T-cell (primary cell): ENCODE measurements around the gene ANKH. TPM values are rescaled to one million over a fixed set of nuclear protein-coding genes. Genes with fewer than 3 reads are reported as not detected.

Source experiments
- ATAC-seq, 4 experiments: fragments of 200-7000 bp in 3 of 4; fragments of 150-1000 bp in 1 of 4; cut with Tn5 transposase; replicated peaks in 1 of 4; 1 replicate in 3 of 4; 2 replicates in 1 of 4; pipeline ENCODE4 v1.10.0; 2021; ENCODE audit warnings: moderate library complexity in 3 of 4, mild to moderate bottlenecking in 2 of 4, moderate number of reproducible peaks in 1 of 4
- CTCF ChIA-PET, 2 donors: fragments of 300-600 bp; sonication (Branson Sonifier 250); formaldehyde crosslinking; loops; one replicate each; lab custom pipeline; 2022; ENCODE audit warnings: antibody characterized with exemption in 2 of 2; lab: Charles Lee
- POLR2A ChIA-PET, 2 donors: fragments of 300-600 bp; sonication (Branson Sonifier 250); formaldehyde crosslinking; loops; one replicate each; lab custom pipeline; 2022; ENCODE audit warnings: antibody characterized with exemption in 2 of 2; lab: Charles Lee
- DNase-seq, 35 experiments: peaks; one replicate each; pipeline versions ENCODE4 v3.0.0 to v3.0.0-alpha.2; 2013 to 2023
- H3K27ac ChIP-seq: one replicate; pipeline ENCODE4 v1.5.1; 2013; ENCODE audit warnings: low read length
- H3K27me3 ChIP-seq, 2 experiments: replicated peaks in 1 of 2; 1 replicate in 1 of 2; 2 replicates in 1 of 2; pipeline versions ENCODE4 v1.6.1 to v1.7.0; 2013; ENCODE audit warnings: low read length in 1 of 2, mixed read lengths in 1 of 2; ENCODE audit not compliant: control insufficient read depth in 2 of 2, insufficient read depth in 2 of 2; ENCODE audit errors: extremely low read depth in 1 of 2
- H3K36me3 ChIP-seq, 2 donors: 1 replicate in 1 of 2; 2 replicates in 1 of 2; pipeline versions ENCODE4 v1.6.1 to v1.7.0; 2013; ENCODE audit warnings: low read length in 1 of 2; ENCODE audit not compliant: control insufficient read depth in 2 of 2, insufficient read depth in 1 of 2; ENCODE audit errors: extremely low read depth in 1 of 2
- H3K4me1 ChIP-seq, 2 experiments: 1 replicate in 1 of 2; 2 replicates in 1 of 2; pipeline versions ENCODE4 v1.6.1 to v1.7.0; 2013; ENCODE audit warnings: low read length in 2 of 2, mixed read lengths in 1 of 2; ENCODE audit not compliant: insufficient read depth in 2 of 2, control insufficient read depth in 1 of 2; ENCODE audit errors: extremely low read depth in 1 of 2
- H3K4me3 ChIP-seq, 2 donors: 1 replicate in 1 of 2; 2 replicates in 1 of 2; pipeline versions ENCODE4 v1.5.1 to v1.7.0; 2013; ENCODE audit warnings: mild to moderate bottlenecking in 2 of 2, low read length in 1 of 2, moderate library complexity in 1 of 2; ENCODE audit not compliant: control insufficient read depth in 1 of 2; ENCODE audit errors: extremely low read depth in 1 of 2
- H3K9me3 ChIP-seq: 2 replicates; pipeline ENCODE4 v1.7.0; 2013
- H3K27ac Mint-ChIP-seq, 2 donors: one replicate each; pipeline ENCODE4 v1.8.0; 2020 to 2021; ENCODE audit warnings: mild to moderate bottlenecking in 2 of 2, mixed read lengths in 2 of 2
- H3K27me3 Mint-ChIP-seq, 2 donors: one replicate each; pipeline ENCODE4 v1.8.0; 2021 to 2022; ENCODE audit warnings: mixed read lengths in 2 of 2
- H3K36me3 Mint-ChIP-seq: one replicate; pipeline ENCODE4 v1.8.0; 2021; ENCODE audit warnings: mixed read lengths
- H3K4me1 Mint-ChIP-seq, 3 donors: one replicate each; pipeline ENCODE4 v1.8.0; 2020 to 2022; ENCODE audit warnings: mixed read lengths in 3 of 3, mild to moderate bottlenecking in 1 of 3
- H3K4me3 Mint-ChIP-seq, 3 donors: one replicate each; pipeline ENCODE4 v1.8.0; 2020 to 2022; ENCODE audit warnings: mild to moderate bottlenecking in 3 of 3, mixed read lengths in 3 of 3, moderate library complexity in 3 of 3
- H3K9me3 Mint-ChIP-seq, 3 donors: one replicate each; pipeline ENCODE4 v1.8.0; 2020 to 2022; ENCODE audit warnings: mixed read lengths in 3 of 3
- WGBS: methylation state at CpG from one replicate; pipeline ENCODE4 v1.1.5; 2013; ENCODE audit warnings: missing lambda C conversion rate; ENCODE audit not compliant: insufficient coverage; 5-methylcytosine and 5-hydroxymethylcytosine counted together
- total RNA-seq, 35 experiments: library from RNA in 6 of 35; stranded (reverse) in 6 of 35; fragments of 120-200 nt in 1 of 35; gene quantifications; one replicate each; pipeline versions ENCODE4 v1.2.1 to v1.2.4 and lab custom pipeline; 2013 to 2026

Gene ANKH
- total RNA-seq, 5 donors from 2014 or later (not counting 1 experiment from before 2014, with no cell fraction given) = 98.9 to 200 (median 167) TPM

DNA sequence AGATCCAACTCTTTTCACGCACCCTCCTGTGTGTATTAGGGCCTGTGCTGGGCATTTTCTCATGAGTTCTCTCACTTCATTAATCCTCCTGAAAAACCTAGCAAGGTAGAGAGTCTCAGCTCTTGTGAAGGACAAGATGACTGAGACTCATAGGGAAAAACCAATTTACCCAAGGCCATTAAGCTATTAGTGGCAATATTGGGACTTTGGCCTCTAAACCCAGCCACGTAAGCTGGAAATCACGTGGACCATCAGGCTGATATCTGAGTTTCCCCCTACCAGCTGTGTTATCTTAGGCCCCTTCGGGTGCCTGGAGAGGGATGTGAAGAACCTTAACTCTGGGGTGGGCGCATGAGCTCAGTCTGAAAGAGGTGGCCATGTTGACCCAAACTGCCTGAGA lies 80.7 kb downstream of the ANKH start:
- Mint-ChIP-seq H3K9me3 (no peaks in the 10 kb centered on the region), H3K4me1 (peaks cover 68 to 79% (median 72%) of the 10 kb centered on the region in 3 donors), H3K4me3 (peak overlapping the region in 1 of 3 donors; percentile 30), H3K27ac (peak overlapping the region; percentile 83 to 88), H3K27me3 (no peaks in the 10 kb centered on the region), H3K36me3 (peaks cover 44% of the 10 kb centered on the region)
- 100% methylated on average over 1 of the region's 5 CpGs for WGBS
- H3K9me3 ChIP-seq = no peaks in the 10 kb centered on the region
- no peak overlapping the region for H3K4me3 ChIP-seq
- H3K4me1 ChIP-seq = peaks cover 35% of the 10 kb centered on the region in 2 experiments
- no peak for ATAC-seq
- ChIA-PET POLR2A (interaction anchor here in 1 of 2 donors (0.5 kb wide), 1 partner anchor 22 kb away, joined by 3 read pairs; no protein-coding TSS in a partner anchor), CTCF (interaction anchor here in 1 of 2 donors (1.0 kb wide), 1 partner anchor 9 kb away, joined by 3 read pairs; no protein-coding TSS in a partner anchor)
- peaks cover 2 to 3% of the 10 kb centered on the region in 2 donors for H3K36me3 ChIP-seq
- no peak overlapping the region for H3K27ac ChIP-seq
- no peaks in the 10 kb centered on the region for H3K27me3 ChIP-seq
- DNase-seq = no peak

GRCh38 chr5:14790220-14790619 lies 81.4 kb downstream of the ANKH start:
- peaks cover 46% of the 10 kb centered on the region for H3K36me3 Mint-ChIP-seq
- H3K27me3 Mint-ChIP-seq = no peaks in the 10 kb centered on the region
- Histone ChIP-seq H3K9me3 (no peaks in the 10 kb centered on the region), H3K27ac (no peak overlapping the region), H3K4me3 (no peak overlapping the region), H3K4me1 (peaks cover 34 to 35% of the 10 kb centered on the region in 2 experiments), H3K36me3 (peaks cover 2 to 3% of the 10 kb centered on the region in 2 donors), H3K27me3 (no peaks in the 10 kb centered on the region)
- WGBS = no CpG with 5 or more reads among the region's 2 CpGs
- peaks cover 66 to 75% (median 67%) of the 10 kb centered on the region in 3 donors for H3K4me1 Mint-ChIP-seq
- ChIA-PET CTCF (no interaction called here), POLR2A (no interaction called here)
- H3K9me3 Mint-ChIP-seq = no peaks in the 10 kb centered on the region
- peak overlapping the region; percentile 83 to 88 for H3K27ac Mint-ChIP-seq
- peak overlapping the region; percentile 21 to 61 (median 30) for H3K4me3 Mint-ChIP-seq
- DNase-seq (no peak), ATAC-seq (no peak)

DNA sequence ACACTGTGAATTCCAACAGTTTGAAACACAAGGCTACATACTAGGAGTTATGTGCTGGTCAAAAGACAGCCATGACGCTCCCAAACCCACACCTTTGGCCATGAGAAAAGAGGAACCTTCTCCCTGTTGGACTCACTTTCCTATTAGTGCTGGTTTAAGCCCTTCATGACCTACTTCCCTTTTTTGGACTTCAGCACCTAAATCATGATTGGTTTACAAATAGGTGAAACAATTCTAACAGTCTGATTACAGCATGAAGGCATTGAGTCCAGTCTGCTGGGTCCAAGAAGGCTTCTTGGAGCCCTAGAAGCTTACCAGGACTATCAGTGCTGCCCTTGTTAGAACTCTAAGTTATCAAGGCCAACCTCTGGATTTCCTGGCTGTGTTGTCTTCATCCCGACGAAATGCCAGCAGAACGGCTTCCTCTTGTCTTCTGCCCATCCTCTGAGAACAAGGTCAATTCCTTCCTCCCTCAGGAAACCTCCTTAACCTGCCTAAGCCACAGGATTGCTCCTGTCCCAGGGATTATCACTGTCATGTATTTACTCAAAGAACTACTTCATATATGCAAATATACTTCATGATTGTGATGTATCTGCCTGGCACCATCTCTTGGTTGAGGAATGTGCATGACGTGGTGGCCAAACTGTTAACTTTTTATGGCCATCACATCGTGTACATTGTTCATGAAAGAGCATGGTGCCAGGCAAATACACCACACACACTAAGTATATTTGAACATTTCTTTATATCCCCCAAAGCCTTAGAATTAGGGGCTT lies 83.6 kb downstream of the ANKH start:
- peaks cover 16 to 21% of the 10 kb centered on the region in 2 experiments for H3K4me1 ChIP-seq
- H3K36me3 ChIP-seq = peaks cover 0 to 2% of the 10 kb centered on the region in 2 donors
- ChIA-PET POLR2A (interaction anchor here in 1 of 2 donors (0.7 kb wide), 1 partner anchor 11 kb away, joined by 3 read pairs; no protein-coding TSS in a partner anchor), CTCF (interaction anchor here in 1 of 2 donors (0.5 kb wide), 1 partner anchor 83 kb away, joined by 3 read pairs; no protein-coding TSS in a partner anchor)
- DNase-seq (no peak), ATAC-seq (no peak)
- no peaks in the 10 kb centered on the region for H3K27me3 Mint-ChIP-seq
- H3K4me3 ChIP-seq = no peak overlapping the region
- H3K36me3 Mint-ChIP-seq = peaks cover 49% of the 10 kb centered on the region
- 95% methylated on average over 5 of the region's 6 CpGs for WGBS
- H3K9me3 ChIP-seq = no peaks in the 10 kb centered on the region
- H3K27ac ChIP-seq = no peak overlapping the region
- no peak overlapping the region for H3K4me3 Mint-ChIP-seq
- peak overlapping the region; percentile 8 to 9 for H3K27ac Mint-ChIP-seq
- H3K4me1 Mint-ChIP-seq = peaks cover 57 to 70% (median 64%) of the 10 kb centered on the region in 3 donors
- H3K27me3 ChIP-seq = no peaks in the 10 kb centered on the region
- H3K9me3 Mint-ChIP-seq = no peaks in the 10 kb centered on the region

DNA sequence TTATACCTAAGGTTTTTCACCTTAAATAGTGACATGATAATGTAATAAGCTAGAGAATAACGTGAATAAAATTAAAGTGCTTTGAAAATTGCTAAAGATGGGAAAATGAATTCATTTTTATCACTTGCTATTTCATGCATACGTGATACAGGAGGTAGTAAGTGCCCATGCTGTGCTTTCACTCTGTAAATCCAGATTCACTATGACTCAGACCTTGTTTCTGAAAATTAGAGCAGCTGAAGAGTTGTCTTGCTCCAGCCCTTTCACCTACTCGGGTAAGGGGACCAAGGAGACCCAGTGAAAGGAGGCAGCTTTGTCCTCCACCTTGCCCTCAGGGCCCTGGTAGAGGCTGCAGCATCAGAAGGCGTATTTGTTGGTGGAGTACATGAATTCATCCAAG lies 87.9 kb downstream of the ANKH start:
- Histone ChIP-seq H3K4me1 (peaks cover 0 to 4% of the 10 kb centered on the region in 2 experiments), H3K4me3 (no peak overlapping the region), H3K36me3 (peaks cover 2 to 6% of the 10 kb centered on the region in 2 donors), H3K9me3 (no peaks in the 10 kb centered on the region), H3K27ac (no peak overlapping the region), H3K27me3 (no peaks in the 10 kb centered on the region)
- no peak for ATAC-seq
- POLR2A ChIA-PET = no interaction called here
- peaks cover 50 to 65% (median 59%) of the 10 kb centered on the region in 3 donors for H3K4me1 Mint-ChIP-seq
- H3K36me3 Mint-ChIP-seq = peaks cover 56% of the 10 kb centered on the region
- H3K4me3 Mint-ChIP-seq = no peak overlapping the region
- no peaks in the 10 kb centered on the region for H3K27me3 Mint-ChIP-seq
- CTCF ChIA-PET = interaction anchor here in 1 of 2 donors (0.7 kb wide), 1 partner anchor 1788 kb away, joined by 3 read pairs; no protein-coding TSS in a partner anchor
- WGBS = 60% methylated on average over 1 of the region's 4 CpGs
- H3K9me3 Mint-ChIP-seq = no peaks in the 10 kb centered on the region
- no peak overlapping the region for H3K27ac Mint-ChIP-seq
- no peak for DNase-seq

DNA sequence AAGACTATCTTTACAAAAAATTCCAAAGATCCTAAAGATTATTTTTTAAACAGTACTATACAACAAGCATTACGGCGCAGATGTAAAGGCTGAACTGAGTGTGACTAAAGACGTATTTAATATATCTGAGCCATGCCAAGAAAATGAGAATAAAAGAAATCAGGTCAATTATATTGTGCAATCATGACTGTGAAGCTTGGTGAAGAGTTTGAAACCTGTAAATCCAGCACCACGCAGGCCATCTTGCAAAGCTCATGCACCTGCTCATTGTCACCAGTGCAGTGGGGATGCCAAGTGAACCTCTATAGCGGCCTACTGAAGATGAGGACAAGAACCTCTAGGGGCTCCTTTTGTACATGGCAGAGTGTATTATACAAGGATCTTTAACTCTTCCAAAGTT lies 89.0 kb downstream of the ANKH start:
- POLR2A ChIA-PET = no interaction called here
- H3K36me3 Mint-ChIP-seq = peaks cover 57% of the 10 kb centered on the region
- H3K27ac ChIP-seq = no peak overlapping the region
- DNase-seq = no peak
- H3K4me3 Mint-ChIP-seq = no peak overlapping the region
- no peak overlapping the region for H3K27ac Mint-ChIP-seq
- WGBS = 100% methylated on average over 2 of the region's 5 CpGs
- no peaks in the 10 kb centered on the region for H3K27me3 ChIP-seq
- peaks cover 59 to 67% (median 61%) of the 10 kb centered on the region in 3 donors for H3K4me1 Mint-ChIP-seq
- ATAC-seq = no peak
- no peaks in the 10 kb centered on the region for H3K9me3 Mint-ChIP-seq
- H3K27me3 Mint-ChIP-seq = no peaks in the 10 kb centered on the region
- CTCF ChIA-PET = interaction anchor here in 1 of 2 donors (0.6 kb wide), 1 partner anchor 24 kb away, joined by 4 read pairs; no protein-coding TSS in a partner anchor
- peaks cover 0 to 4% of the 10 kb centered on the region in 2 experiments for H3K4me1 ChIP-seq
- no peaks in the 10 kb centered on the region for H3K9me3 ChIP-seq
- H3K4me3 ChIP-seq = no peak overlapping the region
- peaks cover 3 to 6% of the 10 kb centered on the region in 2 donors for H3K36me3 ChIP-seq

DNA sequence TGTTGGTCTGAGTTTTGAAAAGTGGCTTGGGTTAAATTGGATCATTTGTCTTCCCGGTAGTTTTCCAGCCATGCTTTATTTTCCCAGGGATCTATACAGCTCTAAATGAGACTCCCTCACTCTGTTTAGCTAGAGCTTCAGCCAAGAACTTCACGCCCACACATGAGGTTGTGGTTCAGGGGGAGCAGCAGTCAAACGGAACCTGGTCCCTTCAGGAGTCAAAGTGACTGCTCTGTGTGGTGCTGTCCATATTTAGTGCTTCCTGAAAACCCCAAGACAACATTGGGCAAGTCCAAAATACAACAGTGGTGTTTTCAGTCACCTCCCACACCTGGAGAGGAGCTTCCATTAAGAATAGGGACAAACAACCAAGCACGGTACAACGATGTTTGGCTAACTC lies 90.5 kb downstream of the ANKH start:
- Histone ChIP-seq H3K36me3 (peaks cover 3 to 4% of the 10 kb centered on the region in 2 donors), H3K27me3 (no peaks in the 10 kb centered on the region), H3K9me3 (no peaks in the 10 kb centered on the region), H3K4me3 (no peak overlapping the region), H3K27ac (no peak overlapping the region), H3K4me1 (peaks cover 0 to 4% of the 10 kb centered on the region in 2 experiments)
- ChIA-PET CTCF (interaction anchor here in 1 of 2 donors (0.8 kb wide), 1 partner anchor 10 kb away, joined by 3 read pairs; no protein-coding TSS in a partner anchor), POLR2A (no interaction called here)
- DNase-seq = no peak
- H3K27ac Mint-ChIP-seq = no peak overlapping the region
- H3K4me1 Mint-ChIP-seq = peaks cover 51 to 69% (median 57%) of the 10 kb centered on the region in 3 donors
- ATAC-seq = no peak
- H3K4me3 Mint-ChIP-seq = no peak overlapping the region
- peaks cover 56% of the 10 kb centered on the region for H3K36me3 Mint-ChIP-seq
- WGBS = 52% methylated on average over 2 of the region's 5 CpGs
- H3K27me3 Mint-ChIP-seq = no peaks in the 10 kb centered on the region
- no peaks in the 10 kb centered on the region for H3K9me3 Mint-ChIP-seq
